SH-SY5Y (cell line): Measurements from ENCODE around the gene MYO3A.

Source experiments
- GATA2 ChIP-seq: IDR thresholded peaks from 2 replicates; pipeline ENCODE4 v1.6.1; 2011; ENCODE audit warnings: mild to moderate bottlenecking, low read depth, low read length
- GATA3 ChIP-seq: IDR thresholded peaks from 2 replicates; pipeline ENCODE4 v1.6.1; 2011; ENCODE audit warnings: low read depth, mild to moderate bottlenecking, low read length, moderate library complexity

GRCh38 chr10:26044141-26044749, 110.2 kb downstream of the MYO3A start:
- TF ChIP-seq GATA2, result no peak
- no peak for TF ChIP-seq GATA3
